Astrocyte of the spinal cord (primary cell): ENCODE measurements around the gene CCIN.

Experiments used
- DNase-seq: peaks from one replicate; pipeline ENCODE4 v3.0.0; 2011; ENCODE audit warnings: low read depth, low spot score
- H3K4me3 ChIP-seq: 2 replicates; pipeline ENCODE4 v1.5.1; 2011; ENCODE audit warnings: low read depth, mild to moderate bottlenecking, low read length, moderate library complexity
- CTCF ChIP-seq: IDR thresholded peaks from 2 replicates; pipeline ENCODE4 v1.5.1; 2012; ENCODE audit warnings: low read depth, mild to moderate bottlenecking, low read length, inconsistent platforms
- in situ Hi-C: cut with HindIII; loops from 2 replicates; pipeline ENCODE4 v1.10.0; 2017; ENCODE audit warnings: low sequenced_read_pairs

The CCIN gene

GRCh38 chr9:36140086-36141084 lies 28.8 kb upstream of the CCIN start:
- no peak for DNase-seq
- in situ Hi-C loops, result no loop called here

DNA sequence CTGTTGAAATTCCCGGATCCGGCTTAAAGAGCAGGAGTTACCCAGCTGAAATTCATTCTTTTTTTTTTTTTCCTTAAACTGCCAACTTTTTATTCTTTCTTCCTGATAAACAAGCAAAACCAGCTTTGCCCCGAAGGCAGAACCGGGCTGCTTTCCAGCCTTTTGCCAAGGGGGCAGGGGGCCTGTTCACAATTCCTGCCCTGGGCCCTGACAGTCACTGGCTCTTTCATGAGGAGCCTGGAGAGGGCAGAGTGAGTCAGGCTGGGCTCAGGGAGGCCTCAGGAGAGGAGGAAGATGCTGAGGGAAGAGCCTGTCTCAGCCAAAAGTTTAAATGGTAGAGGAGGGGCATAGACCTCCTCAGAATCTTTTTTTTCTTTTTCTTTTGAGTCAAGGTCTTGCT lies 27.9 kb upstream of the CCIN start:
- peak; percentile 68 for TF ChIP-seq CTCF
- H3K4me3 ChIP-seq, result no peak overlapping the region
- in situ Hi-C loops, result no loop called here
- DNase-seq, result no peak

More at GRCh38 chr9:36140086-36141084, 28.8 kb upstream of the CCIN start:
- no peak overlapping the region for H3K4me3 ChIP-seq
- no peak for TF ChIP-seq CTCF

DNA sequence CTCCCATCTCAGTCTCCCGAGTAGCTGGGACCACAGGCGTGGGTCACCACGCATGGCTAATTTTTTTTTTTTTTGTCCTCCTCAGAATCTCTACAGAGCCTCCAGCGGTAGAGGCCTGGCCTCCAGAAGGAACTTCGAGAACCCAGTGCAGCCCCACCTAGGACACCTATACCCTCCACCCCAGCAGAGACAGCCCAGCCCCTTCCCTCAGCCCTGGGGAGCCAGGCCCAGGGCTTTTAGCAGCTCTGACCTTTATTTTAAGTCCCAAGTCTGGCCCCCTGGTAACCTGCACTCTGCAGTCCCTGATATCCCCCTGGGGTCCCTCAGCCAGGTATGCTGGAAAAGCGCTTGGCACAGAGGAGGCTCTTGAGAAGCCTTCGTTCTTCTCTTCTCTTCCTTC lies 27.4 kb upstream of the CCIN start:
- no peak for DNase-seq
- no peak for TF ChIP-seq CTCF
- in situ Hi-C loops, result no loop called here
- no peak overlapping the region for H3K4me3 ChIP-seq

DNA sequence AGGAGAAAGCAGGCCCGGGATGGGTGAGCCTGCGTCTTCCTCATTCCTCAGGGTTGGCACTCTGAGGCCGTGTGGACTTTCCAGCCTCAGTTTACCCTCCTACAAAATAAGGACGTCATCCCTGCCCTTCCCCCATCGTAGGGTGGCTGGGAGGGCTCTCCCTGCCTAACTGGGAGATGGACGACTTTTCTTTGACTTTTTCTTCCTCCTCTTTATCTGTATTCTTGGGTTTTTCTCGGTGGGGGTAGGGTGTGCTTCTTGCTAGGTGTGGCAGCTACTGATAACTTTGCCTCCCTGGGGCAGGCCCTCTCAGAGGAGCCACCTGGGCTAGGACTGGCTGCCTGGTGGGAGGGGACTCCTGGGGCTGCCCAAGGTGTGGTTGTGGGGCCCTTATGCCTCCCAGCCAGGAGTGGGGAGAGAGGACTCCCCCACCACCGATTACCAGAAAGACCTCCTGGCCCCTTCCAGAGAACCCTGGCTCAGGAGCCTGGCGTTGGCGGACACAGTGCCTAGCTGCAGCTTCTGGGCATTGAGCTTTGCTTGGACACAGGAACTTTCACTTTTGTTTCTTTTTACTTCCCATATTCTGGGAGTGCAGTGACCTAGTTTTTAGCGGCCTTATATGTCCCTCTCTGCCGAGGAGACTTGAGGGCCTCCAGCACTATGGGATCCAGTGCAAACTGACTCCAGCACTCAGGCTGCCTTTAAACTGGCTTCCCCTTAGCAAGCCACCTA lies 26.5 kb upstream of the CCIN start:
- in situ Hi-C loops, result no loop called here
- H3K4me3 ChIP-seq, result no peak overlapping the region
- TF ChIP-seq CTCF, result no peak
- no peak for DNase-seq

- no peak for TF ChIP-seq CTCF
- no peak for DNase-seq
- in situ Hi-C loops, result no loop called here
- no peak overlapping the region for H3K4me3 ChIP-seq
Observed at GRCh38 chr9:36143245-36143641, 25.9 kb upstream of the CCIN start.

- no peak for DNase-seq
- H3K4me3 ChIP-seq, result no peak overlapping the region
- in situ Hi-C loops, result no loop called here
- no peak for TF ChIP-seq CTCF
Observed at GRCh38 chr9:36144309-36145232, 24.6 kb upstream of the CCIN start.
